K562 (cell line): ENCODE results near the gene YIPF2. TPM values are rescaled to one million over a fixed set of nuclear protein-coding genes. Genes with fewer than 3 reads are reported as not detected.

Source experiments
- CEBPG ChIP-seq, 3 experiments: fragments of 200-800 bp in 1 of 3; sonication (Bioruptor generic) in 1 of 3; sonication (generic) in 1 of 3; formaldehyde crosslinking in 1 of 3; IDR thresholded peaks in 2 of 3; conservative IDR thresholded peaks in 1 of 3; 2 replicates each; pipeline versions ENCODE4 v1.6.1 to v1.8.0; 2016 to 2022; ENCODE audit warnings: missing compliant biosample characterization in 2 of 3, missing genetic modification characterization in 2 of 3, mild to moderate bottlenecking in 1 of 3, missing genetic modification reagents in 1 of 3
- EP400 ChIP-seq: fragments of 450-650 bp; IDR thresholded peaks from 2 replicates; pipeline ENCODE4 v1.6.1; 2017; ENCODE audit warnings: antibody characterized with exemption, mild to moderate bottlenecking, moderate library complexity
- LEF1 ChIP-seq: fragments of 450-650 bp; IDR thresholded peaks from 2 replicates; pipeline ENCODE4 v1.6.1; 2016; ENCODE audit warnings: mild to moderate bottlenecking
- NCOA1 ChIP-seq: fragments of 450-650 bp; IDR thresholded peaks from 2 replicates; pipeline ENCODE4 v1.6.1; 2016; ENCODE audit warnings: low read depth
- RNF219 ChIP-seq: fragments of 250-450 bp; sonication (Bioruptor Pico); IDR thresholded peaks from 2 replicates; pipeline ENCODE4 v1.5.0; 2022; ENCODE audit warnings: mild to moderate bottlenecking
- ZBTB26 ChIP-seq: fragments of 450-650 bp; formaldehyde crosslinking; IDR thresholded peaks from 2 replicates; pipeline ENCODE4 v1.4.0; 2022; ENCODE audit warnings: missing genetic modification characterization
- ZNF184 ChIP-seq: sonication (generic); formaldehyde crosslinking; IDR thresholded peaks from 2 replicates; pipeline ENCODE4 v1.5.0; 2020; ENCODE audit warnings: missing genetic modification reagents
- ZNF212 ChIP-seq: fragments of 450-650 bp; formaldehyde crosslinking; IDR thresholded peaks from 2 replicates; pipeline ENCODE4 v1.4.0; 2020; ENCODE audit warnings: mild to moderate bottlenecking
- ZNF316 ChIP-seq: fragments of 450-650 bp; IDR thresholded peaks from 2 replicates; pipeline ENCODE4 v1.6.1; 2016
- ZNF644 ChIP-seq: fragments of 200-800 bp; sonication (Bioruptor generic); IDR thresholded peaks from 2 replicates; pipeline ENCODE4 v1.6.1; 2016; ENCODE audit warnings: low read depth, missing genetic modification characterization, missing compliant biosample characterization
- polyA plus RNA-seq, 8 experiments: library from polyadenylated mRNA; depleted of rRNA in 4 of 8; stranded (reverse) in 5 of 8; unstranded in 3 of 8; fragments of >200 nt; fragmentation: Nextera tagmentation in 2 of 8; fragmentation: Illumina TruSeq in 1 of 8; extraction: Ambion mirVana in 2 of 8; extraction: Trizol in 1 of 8; gene quantifications; 2 replicates each; pipeline versions ENCODE4 v1.2.1 to v1.2.3, GENCODE V29; 2011 to 2014; ENCODE audit warnings: inconsistent platforms in 1 of 8, missing spikeins in 1 of 8
- total RNA-seq, 7 experiments: library from RNA; depleted of rRNA in 6 of 7; stranded (reverse); fragments of >200 nt in 6 of 7; fragmentation: Illumina TruSeq in 2 of 7; extraction: Trizol in 2 of 7; gene quantifications; 2 replicates each; pipeline versions ENCODE4 v1.2.1 to v1.2.3, GENCODE V29; 2011 to 2021; ENCODE audit warnings: low replicate concordance in 1 of 7
- TF ChIP-seq, protein P1 (sequence below), 2 experiments: fragments of 450-650 bp; formaldehyde crosslinking in 1 of 2; IDR thresholded peaks; 2 replicates each; pipeline versions ENCODE4 v1.4.0 to v1.6.1; 2014 to 2020; ENCODE audit warnings: mild to moderate bottlenecking in 2 of 2, borderline replicate concordance in 1 of 2, low read depth in 1 of 2

YIPF2 gene
- total and polyA plus RNA-seq, 9 of the 15 experiments (the other 6 are each of a cell fraction or from before 2014, with no cell fraction given), result 1.3 to 65.2 (median 31.6) TPM

- TF ChIP-seq CEBPG (CRISPR knock-in tag; IDR thresholded peaks at IDR 0.05) (no peak), CEBPG (tag; conservative IDR thresholded peaks at IDR 0.05 in 1 of 2, IDR thresholded peaks at IDR 0.05 in 1 of 2) (no peak), ZBTB26 (peak; percentile 10; the same call in 1 of the 2 replicates), ZNF316 (no peak), ZNF644 (tag) (no peak), EP400 (peak; percentile 95), ZNF212 (CRISPR knock-in tag) (no peak), NCOA1 (peak; percentile 98), RNF219 (CRISPR knock-in tag) (no peak), LEF1 (0 out of 2 replicates have a peak, but pooled peaks have one; percentile 21), ZNF184 (CRISPR knock-in tag) (no peak)
- TF ChIP-seq, protein P1, sequence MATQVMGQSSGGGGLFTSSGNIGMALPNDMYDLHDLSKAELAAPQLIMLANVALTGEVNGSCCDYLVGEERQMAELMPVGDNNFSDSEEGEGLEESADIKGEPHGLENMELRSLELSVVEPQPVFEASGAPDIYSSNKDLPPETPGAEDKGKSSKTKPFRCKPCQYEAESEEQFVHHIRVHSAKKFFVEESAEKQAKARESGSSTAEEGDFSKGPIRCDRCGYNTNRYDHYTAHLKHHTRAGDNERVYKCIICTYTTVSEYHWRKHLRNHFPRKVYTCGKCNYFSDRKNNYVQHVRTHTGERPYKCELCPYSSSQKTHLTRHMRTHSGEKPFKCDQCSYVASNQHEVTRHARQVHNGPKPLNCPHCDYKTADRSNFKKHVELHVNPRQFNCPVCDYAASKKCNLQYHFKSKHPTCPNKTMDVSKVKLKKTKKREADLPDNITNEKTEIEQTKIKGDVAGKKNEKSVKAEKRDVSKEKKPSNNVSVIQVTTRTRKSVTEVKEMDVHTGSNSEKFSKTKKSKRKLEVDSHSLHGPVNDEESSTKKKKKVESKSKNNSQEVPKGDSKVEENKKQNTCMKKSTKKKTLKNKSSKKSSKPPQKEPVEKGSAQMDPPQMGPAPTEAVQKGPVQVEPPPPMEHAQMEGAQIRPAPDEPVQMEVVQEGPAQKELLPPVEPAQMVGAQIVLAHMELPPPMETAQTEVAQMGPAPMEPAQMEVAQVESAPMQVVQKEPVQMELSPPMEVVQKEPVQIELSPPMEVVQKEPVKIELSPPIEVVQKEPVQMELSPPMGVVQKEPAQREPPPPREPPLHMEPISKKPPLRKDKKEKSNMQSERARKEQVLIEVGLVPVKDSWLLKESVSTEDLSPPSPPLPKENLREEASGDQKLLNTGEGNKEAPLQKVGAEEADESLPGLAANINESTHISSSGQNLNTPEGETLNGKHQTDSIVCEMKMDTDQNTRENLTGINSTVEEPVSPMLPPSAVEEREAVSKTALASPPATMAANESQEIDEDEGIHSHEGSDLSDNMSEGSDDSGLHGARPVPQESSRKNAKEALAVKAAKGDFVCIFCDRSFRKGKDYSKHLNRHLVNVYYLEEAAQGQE (IDR thresholded peaks at IDR 0.05; ENCODE audit: borderline replicate concordance), result no peak
- TF ChIP-seq, protein P1 (CRISPR knock-in tag; IDR thresholded peaks at IDR 0.05; ENCODE audit: low read depth), result no peak
Observed at GRCh38 chr19:10928563-10929401, at the start of gene YIPF2, which contains the start of gene TIMM29 (continued).
